K562 (cell line): ENCODE data around the gene TMEM167B. TPM values are rescaled to one million over a fixed set of nuclear protein-coding genes. Genes with fewer than 3 reads are reported as not detected.

Experiments
- ARID4B ChIP-seq: sonication (generic); formaldehyde crosslinking; IDR thresholded peaks from 2 replicates; pipeline ENCODE4 v1.8.0; 2022; ENCODE audit warnings: mild to moderate bottlenecking, missing genetic modification reagents
- C11orf30 ChIP-seq: fragments of 450-650 bp; IDR thresholded peaks from 2 replicates; pipeline ENCODE4 v1.6.1; 2016; ENCODE audit warnings: low read depth, mild to moderate bottlenecking
- CBX5 ChIP-seq: IDR thresholded peaks from 2 replicates; pipeline ENCODE4 v1.6.1; 2014; ENCODE audit warnings: low read depth, borderline replicate concordance
- CREB1 ChIP-seq, 2 experiments: sonication (generic) in 1 of 2; formaldehyde crosslinking in 1 of 2; IDR thresholded peaks; 2 replicates each; pipeline versions ENCODE4 v1.6.1 to v1.8.0; 2012 to 2022; ENCODE audit warnings: inconsistent platforms in 1 of 2, mild to moderate bottlenecking in 1 of 2, missing genetic modification reagents in 1 of 2, moderate library complexity in 1 of 2
- CREB5 ChIP-seq: fragments of 250-450 bp; sonication (Bioruptor Pico); IDR thresholded peaks from 2 replicates; pipeline ENCODE4 v1.5.0; 2020; ENCODE audit warnings: mild to moderate bottlenecking
- EP300 ChIP-seq: IDR thresholded peaks from 2 replicates; pipeline ENCODE4 v1.6.1; 2012; ENCODE audit warnings: low read length, improper control_type of control experiment
- ERF ChIP-seq: fragments of 450-650 bp; formaldehyde crosslinking; IDR thresholded peaks from 2 replicates; pipeline ENCODE4 v1.4.0; 2020; ENCODE audit warnings: mild to moderate bottlenecking, mixed read lengths
- ESRRB ChIP-seq: fragments of 250-450 bp; sonication (Bioruptor Pico); IDR thresholded peaks from 2 replicates; pipeline ENCODE4 v1.5.0; 2020; ENCODE audit warnings: mild to moderate bottlenecking, moderate library complexity, borderline replicate concordance
- FIP1L1 ChIP-seq: fragments of 200-400 bp; formaldehyde crosslinking; IDR thresholded peaks from 2 replicates; pipeline ENCODE4 v1.6.1; 2018; ENCODE audit warnings: mild to moderate bottlenecking, low read depth, low read length; ENCODE audit not compliant: poor library complexity, severe bottlenecking
- HDAC2 ChIP-seq: fragments of 450-650 bp; IDR thresholded peaks from 2 replicates; pipeline ENCODE4 v1.6.1; 2016; ENCODE audit warnings: mild to moderate bottlenecking
- HDGF ChIP-seq: fragments of 450-650 bp; IDR thresholded peaks from 2 replicates; pipeline ENCODE4 v1.6.1; 2016
- NEUROD1 ChIP-seq: fragments of 150-350 bp; IDR thresholded peaks from 2 replicates; pipeline ENCODE4 v1.6.1; 2014; ENCODE audit warnings: borderline replicate concordance, low read length, low read depth; ENCODE audit not compliant: partially characterized antibody
- TARDBP ChIP-seq: fragments of 450-650 bp; IDR thresholded peaks from 2 replicates; pipeline ENCODE4 v1.6.1; 2016
- ZFP1 ChIP-seq: fragments of 450-650 bp; formaldehyde crosslinking; IDR thresholded peaks from 2 replicates; pipeline ENCODE4 v1.4.0; 2020; ENCODE audit warnings: mild to moderate bottlenecking, mixed read lengths
- ZNF316 ChIP-seq: fragments of 450-650 bp; IDR thresholded peaks from 2 replicates; pipeline ENCODE4 v1.6.1; 2016
- ZNF76 ChIP-seq: fragments of 250-450 bp; sonication (Bioruptor Pico); IDR thresholded peaks from 2 replicates; pipeline ENCODE4 v1.4.0; 2020; ENCODE audit warnings: mild to moderate bottlenecking, moderate library complexity, borderline replicate concordance
- polyA plus RNA-seq, 8 experiments: library from polyadenylated mRNA; depleted of rRNA in 4 of 8; stranded (reverse) in 5 of 8; unstranded in 3 of 8; fragments of >200 nt; fragmentation: Nextera tagmentation in 2 of 8; fragmentation: Illumina TruSeq in 1 of 8; extraction: Ambion mirVana in 2 of 8; extraction: Trizol in 1 of 8; gene quantifications; 2 replicates each; pipeline versions ENCODE4 v1.2.1 to v1.2.3, GENCODE V29; 2011 to 2014; ENCODE audit warnings: inconsistent platforms in 1 of 8, missing spikeins in 1 of 8
- total RNA-seq, 7 experiments: library from RNA; depleted of rRNA in 6 of 7; stranded (reverse); fragments of >200 nt in 6 of 7; fragmentation: Illumina TruSeq in 2 of 7; extraction: Trizol in 2 of 7; gene quantifications; 2 replicates each; pipeline versions ENCODE4 v1.2.1 to v1.2.3, GENCODE V29; 2011 to 2021; ENCODE audit warnings: low replicate concordance in 1 of 7
- TF ChIP-seq, protein P1 (sequence below): sonication (generic); formaldehyde crosslinking; IDR thresholded peaks from 2 replicates; pipeline ENCODE4 v1.8.1; 2022; ENCODE audit warnings: missing genetic modification reagents
- TF ChIP-seq, protein P2 (sequence below): sonication (generic); formaldehyde crosslinking; IDR thresholded peaks from 2 replicates; pipeline ENCODE4 v1.8.1; 2023; ENCODE audit warnings: mild to moderate bottlenecking, missing genetic modification reagents

The TMEM167B gene
- total and polyA plus RNA-seq, 9 of the 15 experiments (the other 6 are each of a cell fraction or from before 2014, with no cell fraction given) = 17.2 to 36.4 (median 32.2) TPM

GRCh38 chr1:109090196-109091077 lies at the start of gene TMEM167B (continued):
- TF ChIP-seq, protein P1, sequence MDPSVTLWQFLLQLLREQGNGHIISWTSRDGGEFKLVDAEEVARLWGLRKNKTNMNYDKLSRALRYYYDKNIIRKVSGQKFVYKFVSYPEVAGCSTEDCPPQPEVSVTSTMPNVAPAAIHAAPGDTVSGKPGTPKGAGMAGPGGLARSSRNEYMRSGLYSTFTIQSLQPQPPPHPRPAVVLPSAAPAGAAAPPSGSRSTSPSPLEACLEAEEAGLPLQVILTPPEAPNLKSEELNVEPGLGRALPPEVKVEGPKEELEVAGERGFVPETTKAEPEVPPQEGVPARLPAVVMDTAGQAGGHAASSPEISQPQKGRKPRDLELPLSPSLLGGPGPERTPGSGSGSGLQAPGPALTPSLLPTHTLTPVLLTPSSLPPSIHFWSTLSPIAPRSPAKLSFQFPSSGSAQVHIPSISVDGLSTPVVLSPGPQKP (CRISPR knock-in tag) = no peak
- TF ChIP-seq C11orf30 = peak; percentile 90
- no peak for TF ChIP-seq ERF
- TF ChIP-seq ESRRB = no peak
- TF ChIP-seq NEUROD1 = peak; percentile 90
- no peak for TF ChIP-seq CREB5 (CRISPR knock-in tag)
- TF ChIP-seq CBX5 = peak; percentile 51; the same call in 1 of the 2 replicates
- TF ChIP-seq ZFP1 (CRISPR knock-in tag) = no peak
- peak; percentile 78 for TF ChIP-seq EP300
- TF ChIP-seq ARID4B (CRISPR knock-in tag) = peak; percentile 98
- peak; percentile 54; the same call in 1 of the 2 replicates for TF ChIP-seq HDAC2
- peak; percentile 84; the same call in 1 of the 2 replicates for TF ChIP-seq TARDBP
- TF ChIP-seq, protein P2, sequence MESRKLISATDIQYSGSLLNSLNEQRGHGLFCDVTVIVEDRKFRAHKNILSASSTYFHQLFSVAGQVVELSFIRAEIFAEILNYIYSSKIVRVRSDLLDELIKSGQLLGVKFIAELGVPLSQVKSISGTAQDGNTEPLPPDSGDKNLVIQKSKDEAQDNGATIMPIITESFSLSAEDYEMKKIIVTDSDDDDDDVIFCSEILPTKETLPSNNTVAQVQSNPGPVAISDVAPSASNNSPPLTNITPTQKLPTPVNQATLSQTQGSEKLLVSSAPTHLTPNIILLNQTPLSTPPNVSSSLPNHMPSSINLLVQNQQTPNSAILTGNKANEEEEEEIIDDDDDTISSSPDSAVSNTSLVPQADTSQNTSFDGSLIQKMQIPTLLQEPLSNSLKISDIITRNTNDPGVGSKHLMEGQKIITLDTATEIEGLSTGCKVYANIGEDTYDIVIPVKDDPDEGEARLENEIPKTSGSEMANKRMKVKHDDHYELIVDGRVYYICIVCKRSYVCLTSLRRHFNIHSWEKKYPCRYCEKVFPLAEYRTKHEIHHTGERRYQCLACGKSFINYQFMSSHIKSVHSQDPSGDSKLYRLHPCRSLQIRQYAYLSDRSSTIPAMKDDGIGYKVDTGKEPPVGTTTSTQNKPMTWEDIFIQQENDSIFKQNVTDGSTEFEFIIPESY = peak; percentile 65
- TF ChIP-seq CREB1 (IDR thresholded peaks at IDR 0.05) = peak; percentile 88
- TF ChIP-seq CREB1 (CRISPR knock-in tag; IDR thresholded peaks at IDR 0.05) = peak; percentile 95
- no peak for TF ChIP-seq ZNF316
- TF ChIP-seq FIP1L1 = no peak
- TF ChIP-seq ZNF76 = no peak; the same call in 1 of the 2 replicates
- 0 out of 2 replicates have a peak, but pooled peaks have one; percentile 20 for TF ChIP-seq HDGF
